Activated CD4-positive, alpha-beta T cell treated with anti-CD3 and anti-CD28 coated beads for 36 hours (primary cell): ENCODE measurements around the gene FADS1. TPM values are rescaled to one million over a fixed set of nuclear protein-coding genes. Genes with fewer than 3 reads are reported as not detected.

Experiments used
- ATAC-seq: fragments of 200-7000 bp; cut with Tn5 transposase; one replicate; pipeline ENCODE4 v1.10.0; 2021; ENCODE audit warnings: mild to moderate bottlenecking, moderate library complexity
- CTCF ChIA-PET: fragments of 350-600 bp; sonication (Branson Sonifier 250); formaldehyde crosslinking; loops from one replicate; lab custom pipeline; 2021; ENCODE audit warnings: antibody characterized with exemption; lab: Charles Lee
- POLR2A ChIA-PET: fragments of 350-600 bp; sonication (Branson Sonifier 250); formaldehyde crosslinking; loops from one replicate; lab custom pipeline; 2021; ENCODE audit warnings: antibody characterized with exemption, inconsistent platforms; lab: Charles Lee
- DNase-seq: peaks from one replicate; pipeline ENCODE4 v3.0.0-alpha.2; 2020
- H3K27ac Mint-ChIP-seq: one replicate; pipeline ENCODE4 v1.8.0; 2021; ENCODE audit warnings: mixed read lengths
- H3K27me3 Mint-ChIP-seq: one replicate; pipeline ENCODE4 v1.8.0; 2021; ENCODE audit warnings: mixed read lengths
- H3K36me3 Mint-ChIP-seq: one replicate; pipeline ENCODE4 v1.8.0; 2021; ENCODE audit warnings: low read depth, mixed read lengths
- H3K4me1 Mint-ChIP-seq: one replicate; pipeline ENCODE4 v1.8.0; 2021; ENCODE audit warnings: mixed read lengths
- H3K4me3 Mint-ChIP-seq: one replicate; pipeline ENCODE4 v1.8.0; 2021; ENCODE audit warnings: mild to moderate bottlenecking, moderate library complexity, mixed read lengths
- H3K9me3 Mint-ChIP-seq: one replicate; pipeline ENCODE4 v1.8.0; 2021; ENCODE audit warnings: low read depth, mixed read lengths
- intact Hi-C, 2 experiments: fragments of 100-400 bp; cut with DNase I in 1 of 2; cut with micrococcal nuclease in 1 of 2; formaldehyde crosslinking; loops; one replicate each; pipeline versions ENCODE4 v1.14.2 to v1.15.1; 2022 to 2024; cut with DNase I, micrococcal nuclease
- total RNA-seq, 2 experiments: library from RNA; stranded (reverse); gene quantifications; one replicate each; pipeline ENCODE4 v1.2.3, GENCODE V29; 2021

FADS1 gene
- total RNA-seq, 2 experiments from 2014 or later = 18.9 to 23.7 TPM

GRCh38 chr11:61854206-61854895, 37.5 kb upstream of the FADS1 start:
- DNase-seq (no peak), ATAC-seq (no peak)
- peaks cover 1% of the 10 kb centered on the region for H3K36me3 Mint-ChIP-seq
- ChIA-PET CTCF (interaction anchor here (0.5 to 1.4 kb wide), 3 partner anchors 44 to 515 kb away, joined by 3 read pairs; no protein-coding TSS in a partner anchor), POLR2A (no interaction called here)
- H3K4me1 Mint-ChIP-seq = no peaks in the 10 kb centered on the region
- H3K27me3 Mint-ChIP-seq = no peaks in the 10 kb centered on the region
- no peaks in the 10 kb centered on the region for H3K9me3 Mint-ChIP-seq
- no peak overlapping the region for H3K27ac Mint-ChIP-seq
- intact Hi-C loops = no loop called here
- H3K4me3 Mint-ChIP-seq = no peak overlapping the region

- ChIA-PET CTCF (interaction anchor here (1.4 kb wide), 1 partner anchor 45 kb away, joined by 3 read pairs; no protein-coding TSS in a partner anchor), POLR2A (no interaction called here)
- Mint-ChIP-seq H3K4me1 (no peaks in the 10 kb centered on the region), H3K27me3 (no peaks in the 10 kb centered on the region), H3K4me3 (no peak overlapping the region), H3K36me3 (no peaks in the 10 kb centered on the region), H3K9me3 (no peaks in the 10 kb centered on the region), H3K27ac (no peak overlapping the region)
- DNase-seq (no peak), ATAC-seq (no peak)
- intact Hi-C loops = no loop called here
These were observed 36.9 kb upstream of the FADS1 start for GRCh38 chr11:61853698-61854169.

DNA sequence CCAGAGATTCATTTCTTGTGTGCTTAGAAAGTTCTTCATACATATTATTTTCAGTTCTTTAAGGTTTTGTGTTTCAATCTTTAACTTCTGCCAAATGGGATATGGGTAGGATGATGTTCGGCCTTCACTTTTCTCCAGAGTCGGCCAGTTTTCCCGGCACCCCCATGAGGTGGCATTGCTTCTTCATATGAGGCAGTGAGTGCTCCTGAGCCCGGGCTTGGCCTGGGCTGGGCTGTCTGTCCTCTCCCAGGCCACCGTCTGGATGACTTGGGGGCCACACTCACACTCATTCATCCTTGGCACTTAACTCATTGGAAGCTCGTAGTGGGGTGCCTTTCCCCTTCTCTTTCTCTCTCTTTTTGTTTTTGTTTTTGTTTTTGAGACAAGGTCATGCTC, 35.1 kb upstream of the FADS1 start:
- H3K36me3 Mint-ChIP-seq = peaks cover 4% of the 10 kb centered on the region
- POLR2A ChIA-PET = no interaction called here
- intact Hi-C loops = no loop called here
- DNase-seq = no peak
- CTCF ChIA-PET = no interaction called here
- no peak overlapping the region for H3K27ac Mint-ChIP-seq
- H3K4me3 Mint-ChIP-seq = no peak overlapping the region
- H3K4me1 Mint-ChIP-seq = no peaks in the 10 kb centered on the region
- ATAC-seq = no peak
- no peaks in the 10 kb centered on the region for H3K9me3 Mint-ChIP-seq
- H3K27me3 Mint-ChIP-seq = no peaks in the 10 kb centered on the region

DNA sequence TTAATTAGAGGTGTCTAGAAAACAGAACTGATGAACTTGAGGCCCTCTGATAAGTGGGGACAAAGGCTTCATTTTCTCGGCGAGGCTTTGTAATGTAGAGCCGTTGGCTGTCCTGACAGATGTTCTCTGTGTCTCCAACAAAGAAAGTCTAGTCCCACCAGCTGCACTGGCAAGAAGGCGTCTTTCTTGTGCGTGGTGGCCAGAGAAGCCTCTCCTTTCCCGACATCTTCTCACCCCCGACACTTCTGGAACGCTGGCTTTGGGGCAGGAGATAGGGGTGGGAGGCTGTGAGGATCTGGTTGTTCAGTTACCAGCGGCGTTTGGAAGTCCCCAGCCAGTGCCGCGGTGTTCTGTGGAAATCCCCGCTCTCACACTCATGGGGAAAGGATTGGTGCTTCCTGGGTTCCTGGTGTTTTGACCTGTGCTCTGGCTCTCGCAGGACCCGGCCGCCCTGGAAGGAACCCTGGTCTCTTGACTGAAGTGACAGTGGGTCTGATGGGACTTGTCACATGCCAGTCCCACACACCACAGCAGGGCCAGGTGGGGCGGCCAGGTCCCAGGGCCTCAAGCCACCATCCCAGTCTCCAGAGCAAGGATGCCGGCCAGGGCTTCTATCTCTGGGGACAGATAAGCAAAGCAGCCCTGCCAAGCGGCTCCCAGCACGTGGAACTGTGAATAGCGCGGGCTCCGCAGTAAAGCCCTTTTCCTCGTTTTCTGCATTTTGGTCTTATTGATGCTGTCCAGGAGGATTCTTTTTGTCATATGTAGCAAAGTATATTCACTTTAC, 34.5 kb upstream of the FADS1 start:
- H3K27ac Mint-ChIP-seq = no peak overlapping the region
- ChIA-PET POLR2A (no interaction called here), CTCF (no interaction called here)
- no peak for ATAC-seq
- no peak for DNase-seq
- no peaks in the 10 kb centered on the region for H3K9me3 Mint-ChIP-seq
- peaks cover 4% of the 10 kb centered on the region for H3K36me3 Mint-ChIP-seq
- no peaks in the 10 kb centered on the region for H3K4me1 Mint-ChIP-seq
- H3K27me3 Mint-ChIP-seq = no peaks in the 10 kb centered on the region
- H3K4me3 Mint-ChIP-seq = no peak overlapping the region
- intact Hi-C loops = no loop called here

DNA sequence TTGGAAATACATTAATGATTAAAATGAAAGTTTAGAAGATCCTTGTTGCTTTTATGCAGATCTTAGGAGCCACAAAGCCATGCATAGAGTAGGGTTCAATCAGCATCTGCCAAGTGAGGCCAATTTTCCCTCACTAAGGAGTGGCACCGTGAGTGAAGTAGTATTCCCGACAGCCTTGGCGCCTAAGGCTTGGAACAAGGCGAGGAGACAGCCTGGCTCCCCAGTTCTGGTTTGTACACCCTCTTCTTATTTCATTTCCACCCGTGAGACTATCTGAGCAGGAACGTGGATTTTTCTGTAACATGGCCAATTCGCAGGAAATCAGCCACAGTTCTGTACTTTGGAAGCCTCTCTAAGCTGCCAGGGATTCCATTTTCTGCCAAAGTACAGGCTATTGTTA, 33.9 kb upstream of the FADS1 start:
- peaks cover 6% of the 10 kb centered on the region for H3K36me3 Mint-ChIP-seq
- H3K9me3 Mint-ChIP-seq = no peaks in the 10 kb centered on the region
- H3K27ac Mint-ChIP-seq = no peak overlapping the region
- intact Hi-C loops = no loop called here
- no peak for DNase-seq
- no peak for ATAC-seq
- H3K4me1 Mint-ChIP-seq = no peaks in the 10 kb centered on the region
- ChIA-PET POLR2A (no interaction called here), CTCF (no interaction called here)
- H3K27me3 Mint-ChIP-seq = no peaks in the 10 kb centered on the region
- H3K4me3 Mint-ChIP-seq = no peak overlapping the region

GRCh38 chr11:61848631-61849030, 31.8 kb upstream of the FADS1 start:
- DNase-seq (no peak), ATAC-seq (no peak)
- Mint-ChIP-seq H3K36me3 (peaks cover 6% of the 10 kb centered on the region), H3K27ac (no peak overlapping the region), H3K9me3 (no peaks in the 10 kb centered on the region), H3K4me3 (no peak overlapping the region), H3K4me1 (no peaks in the 10 kb centered on the region), H3K27me3 (no peaks in the 10 kb centered on the region)
- intact Hi-C loops = no loop called here
- CTCF ChIA-PET = interaction anchor here (1.2 kb wide), 1 partner anchor 22 kb away, joined by 5 read pairs; no protein-coding TSS in a partner anchor
- POLR2A ChIA-PET = no interaction called here

DNA sequence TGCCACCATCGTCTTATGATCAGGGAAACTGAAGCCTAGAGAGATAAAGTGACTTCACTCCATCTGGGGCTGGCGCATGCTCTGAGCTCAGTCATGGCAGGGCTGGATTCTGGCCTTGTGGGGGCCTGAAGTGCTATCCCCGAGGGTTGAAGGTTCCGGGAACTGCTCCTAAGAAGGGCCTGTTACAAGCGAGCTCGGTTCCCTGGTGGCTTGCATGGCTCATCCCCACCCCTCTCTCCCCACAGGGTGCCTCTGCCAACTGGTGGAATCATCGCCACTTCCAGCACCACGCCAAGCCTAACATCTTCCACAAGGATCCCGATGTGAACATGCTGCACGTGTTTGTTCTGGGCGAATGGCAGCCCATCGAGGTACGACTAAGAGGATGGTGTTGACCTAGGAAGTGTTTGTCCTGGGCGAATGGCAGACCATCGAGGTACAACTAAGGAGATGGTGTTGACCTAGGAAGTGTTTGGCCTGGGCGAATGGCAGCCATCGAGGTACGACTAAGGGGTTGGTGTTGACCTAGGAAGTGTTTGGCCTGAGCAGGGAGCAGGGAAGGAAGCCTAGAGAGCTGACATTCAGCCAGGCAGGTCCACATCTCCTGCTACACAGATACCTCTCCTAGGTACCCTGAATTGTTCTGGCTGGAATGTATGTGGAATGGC, 31.2 kb upstream of the FADS1 start:
- no peak overlapping the region for H3K4me3 Mint-ChIP-seq
- ChIA-PET CTCF (interaction anchor here (1.2 kb wide), 1 partner anchor 22 kb away, joined by 5 read pairs; no protein-coding TSS in a partner anchor), POLR2A (no interaction called here)
- peaks cover 6% of the 10 kb centered on the region for H3K36me3 Mint-ChIP-seq
- H3K4me1 Mint-ChIP-seq = no peaks in the 10 kb centered on the region
- ATAC-seq (no peak), DNase-seq (no peak)
- intact Hi-C loops = no loop called here
- H3K27ac Mint-ChIP-seq = no peak overlapping the region
- no peaks in the 10 kb centered on the region for H3K9me3 Mint-ChIP-seq
- no peaks in the 10 kb centered on the region for H3K27me3 Mint-ChIP-seq

DNA sequence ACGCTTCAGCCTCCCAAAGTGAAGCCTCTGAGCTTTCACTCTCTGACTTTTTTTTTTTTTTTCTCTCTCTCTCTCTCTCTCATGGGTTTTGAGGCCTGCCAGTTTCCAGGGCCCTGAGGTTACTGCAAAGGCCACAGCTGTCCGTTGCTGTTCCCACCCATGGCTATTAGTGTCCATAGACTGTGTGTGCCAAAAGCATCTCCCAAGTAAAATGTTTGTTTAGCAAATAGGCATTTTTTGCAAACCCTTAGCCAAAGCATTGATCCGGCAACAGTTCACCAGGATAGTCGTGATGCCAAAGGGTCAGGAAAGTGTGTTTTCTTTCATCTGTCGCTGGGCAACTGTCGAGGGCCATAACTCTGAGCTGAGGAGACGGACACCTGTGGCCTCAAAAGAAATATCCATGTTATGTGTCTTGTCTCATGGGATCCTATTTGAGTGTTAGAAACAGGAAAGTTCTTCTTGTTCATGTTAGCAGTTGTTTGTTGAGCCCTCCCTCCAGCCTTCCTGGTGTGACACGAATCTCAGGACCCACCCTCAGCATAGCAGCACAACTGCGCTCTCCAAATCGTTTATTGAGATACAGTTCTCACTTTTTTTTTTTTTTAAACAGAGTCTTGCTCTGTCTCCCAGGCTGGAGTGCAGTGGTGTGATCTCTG, 29.7 kb upstream of the FADS1 start:
- intact Hi-C loops = no loop called here
- Mint-ChIP-seq H3K9me3 (no peaks in the 10 kb centered on the region), H3K27me3 (no peaks in the 10 kb centered on the region), H3K27ac (no peak overlapping the region), H3K4me3 (no peak overlapping the region), H3K4me1 (no peaks in the 10 kb centered on the region), H3K36me3 (peaks cover 9% of the 10 kb centered on the region)
- no peak for DNase-seq
- ATAC-seq = no peak
- ChIA-PET POLR2A (no interaction called here), CTCF (no interaction called here)

DNA sequence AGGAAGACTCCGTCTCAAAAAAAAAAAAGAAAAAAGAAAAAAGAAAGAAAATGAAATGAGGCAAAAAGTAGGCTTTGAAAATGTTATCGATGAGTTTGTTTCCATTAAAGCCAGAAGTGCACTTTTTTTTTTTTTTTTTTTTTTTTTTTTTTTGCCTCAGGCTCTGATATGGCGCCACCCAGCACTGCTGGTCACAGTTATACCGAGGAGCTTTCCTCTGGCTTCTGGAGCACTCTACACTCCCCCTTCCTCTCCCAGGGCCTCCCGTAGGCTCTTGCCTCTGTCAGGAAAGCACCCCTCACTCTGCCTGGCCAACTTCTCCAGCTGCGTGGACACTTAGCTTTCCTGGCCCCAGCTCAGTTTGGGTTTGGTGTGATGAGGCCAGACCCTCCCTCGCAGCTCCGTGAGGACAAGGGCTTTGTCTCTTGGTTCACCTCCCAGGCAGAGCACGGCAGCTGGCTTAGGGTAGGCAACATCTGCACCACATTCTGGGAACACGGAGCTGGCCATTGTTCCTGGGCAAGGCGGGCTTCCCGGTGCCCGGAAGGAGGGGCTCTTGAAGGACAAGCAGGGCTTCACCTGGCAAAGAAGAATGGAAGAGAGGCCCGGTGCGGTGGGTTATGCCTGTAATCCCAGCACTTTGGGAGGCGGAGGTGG, 28.2 kb upstream of the FADS1 start:
- no peak overlapping the region for H3K4me3 Mint-ChIP-seq
- DNase-seq (no peak), ATAC-seq (no peak)
- ChIA-PET POLR2A (interaction anchor here (0.6 kb wide), 1 partner anchor 43 kb away, joined by 3 read pairs; no protein-coding TSS in a partner anchor), CTCF (no interaction called here)
- intact Hi-C loops = no loop called here
- H3K36me3 Mint-ChIP-seq = peaks cover 16% of the 10 kb centered on the region
- no peaks in the 10 kb centered on the region for H3K4me1 Mint-ChIP-seq
- H3K9me3 Mint-ChIP-seq = no peaks in the 10 kb centered on the region
- H3K27ac Mint-ChIP-seq = no peak overlapping the region
- H3K27me3 Mint-ChIP-seq = no peaks in the 10 kb centered on the region

DNA sequence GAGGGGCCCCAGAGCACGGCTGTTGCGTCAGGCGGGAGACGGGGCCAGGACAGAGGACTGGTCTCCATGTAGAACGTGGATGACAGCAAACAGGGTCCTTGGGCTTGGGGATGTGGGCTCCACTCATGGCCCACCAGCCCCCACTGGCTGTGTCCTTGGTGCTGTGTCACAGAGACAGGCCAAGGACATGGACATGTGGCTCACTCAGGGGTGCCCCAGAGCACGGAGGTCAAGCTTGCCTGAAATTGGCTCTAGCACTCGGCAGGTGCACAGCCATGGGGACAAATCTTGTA, 25.7 kb upstream of the FADS1 start:
- Mint-ChIP-seq H3K36me3 (peaks cover 16% of the 10 kb centered on the region), H3K4me1 (no peaks in the 10 kb centered on the region), H3K4me3 (no peak overlapping the region), H3K27me3 (no peaks in the 10 kb centered on the region), H3K9me3 (no peaks in the 10 kb centered on the region), H3K27ac (no peak overlapping the region)
- DNase-seq = no peak
- CTCF ChIA-PET = no interaction called here
- POLR2A ChIA-PET = no interaction called here
- intact Hi-C loops = no loop called here
- ATAC-seq = no peak
